HG02970 (cell line): ENCODE results near the gene KRT2.

Experiments used
- ATAC-seq: cut with Tn5 transposase; IDR thresholded peaks from one replicate; pipeline ENCODE4 v1.9.1; 2021; ENCODE audit warnings: mild to moderate bottlenecking, moderate library complexity, moderate number of reproducible peaks; ENCODE audit not compliant: unreplicated experiment, low FRiP score

The KRT2 gene

DNA sequence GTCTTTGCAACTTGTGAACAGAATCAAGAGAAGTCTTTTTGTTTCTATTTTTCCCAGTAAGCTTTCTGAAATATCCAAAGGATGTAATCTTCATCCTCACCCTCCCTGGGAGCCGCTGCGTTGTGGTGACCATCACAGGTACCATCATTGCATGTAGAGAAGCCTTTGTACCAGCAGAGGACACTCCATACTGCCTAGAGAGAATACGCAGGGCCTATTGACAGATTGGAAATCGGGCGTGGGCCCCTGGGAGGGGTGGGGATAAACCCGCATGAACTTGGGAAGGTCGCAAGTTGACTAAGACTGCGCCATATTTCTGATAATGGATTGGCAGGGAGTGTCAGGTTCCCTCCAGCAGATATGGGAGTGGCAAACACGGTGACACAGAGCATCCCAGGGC lies 15.5 kb upstream of the KRT2 start:
- no peak for ATAC-seq

DNA sequence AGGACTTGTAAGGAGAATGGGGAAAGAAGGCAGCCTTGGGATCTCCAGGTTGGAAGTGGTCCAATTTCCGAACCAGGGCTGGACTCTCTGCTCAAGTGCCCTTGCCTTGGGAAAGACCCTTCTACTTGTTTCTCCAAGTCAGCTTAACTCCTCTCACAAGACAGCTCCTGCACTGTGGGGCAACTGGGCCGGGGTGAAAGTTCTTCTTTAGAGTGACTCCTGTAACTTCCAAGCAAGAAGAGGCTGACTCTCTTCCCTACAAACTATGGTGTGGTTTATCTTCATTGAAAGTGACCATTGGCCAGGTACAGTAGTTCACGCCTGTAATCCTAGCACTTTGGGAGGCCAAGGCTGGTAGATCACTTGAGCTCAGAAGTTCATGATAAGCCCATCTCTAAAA lies 14.5 kb upstream of the KRT2 start:
- ATAC-seq = no peak

DNA sequence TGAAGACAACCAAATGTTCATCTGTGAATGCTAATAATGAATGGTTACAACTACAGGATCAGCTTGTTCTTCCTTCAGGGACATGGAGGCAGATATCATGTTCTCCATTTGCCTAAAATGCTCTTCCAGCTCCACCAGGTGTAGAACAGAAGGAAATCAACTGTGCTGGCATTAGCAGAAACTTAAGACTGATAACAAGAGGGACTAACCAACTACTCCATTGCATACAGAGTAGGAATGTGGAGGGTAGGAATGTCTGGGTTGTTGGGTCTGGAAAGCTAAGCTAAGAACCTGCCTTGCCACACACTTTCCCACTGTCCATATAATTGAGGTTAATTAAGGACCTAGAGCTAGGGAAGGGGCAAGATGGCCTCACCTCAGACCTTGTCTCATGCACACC lies 11.4 kb upstream of the KRT2 start:
- no peak for ATAC-seq

DNA sequence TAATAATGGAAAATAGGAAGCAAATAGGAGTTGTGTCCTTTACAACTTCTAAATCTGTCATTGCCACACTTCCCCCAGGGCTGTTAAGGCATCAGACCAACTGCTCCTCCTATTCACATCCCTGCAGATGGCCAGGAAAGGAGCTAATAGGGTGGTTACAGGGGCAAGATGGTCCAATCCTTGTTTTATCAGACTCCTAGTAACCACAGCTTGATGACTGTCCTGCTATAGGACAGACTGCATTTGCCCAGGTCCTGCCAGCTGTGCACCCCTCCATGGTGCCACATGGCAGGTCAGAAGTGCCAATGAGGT lies 10.9 kb upstream of the KRT2 start:
- no peak for ATAC-seq

DNA sequence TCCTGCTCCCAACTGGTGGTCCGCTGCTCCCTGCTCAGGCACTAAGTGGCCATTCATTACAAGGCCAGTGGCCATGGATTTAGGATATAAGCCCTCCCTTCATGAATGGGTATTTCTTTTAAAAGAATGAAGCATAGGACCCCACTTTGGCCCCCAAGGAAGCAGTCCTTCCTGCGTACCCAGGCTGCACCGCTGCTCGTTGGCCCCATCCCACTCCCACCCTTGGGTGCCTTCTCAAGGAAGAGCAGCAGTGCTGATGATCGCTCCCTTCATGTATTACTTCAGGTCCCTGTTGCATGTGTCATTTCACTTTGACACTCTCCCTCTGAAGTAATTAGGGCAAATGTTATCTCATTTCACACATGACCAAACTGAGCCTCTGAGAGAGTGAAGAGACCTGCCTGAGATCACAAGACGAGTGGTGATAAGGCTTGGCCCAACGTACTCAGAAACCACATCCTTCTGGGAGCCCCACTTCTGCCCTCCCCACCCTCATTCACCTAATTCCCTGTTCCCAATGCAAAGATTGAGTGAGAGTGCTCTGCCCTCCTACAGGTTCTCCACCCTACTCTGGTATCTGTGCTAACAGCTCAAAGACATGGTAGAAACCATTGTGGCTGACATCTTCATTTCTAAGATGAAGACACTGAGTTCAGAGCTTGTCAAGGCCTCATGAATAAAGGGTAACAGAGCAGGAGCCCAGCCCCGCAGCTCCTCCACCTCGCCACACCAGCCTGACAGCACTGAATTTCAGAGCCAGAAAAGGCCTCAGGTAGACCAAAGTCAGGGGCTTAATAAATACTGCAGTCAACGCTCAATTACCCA lies 10.3 kb upstream of the KRT2 start:
- ATAC-seq = no peak

DNA sequence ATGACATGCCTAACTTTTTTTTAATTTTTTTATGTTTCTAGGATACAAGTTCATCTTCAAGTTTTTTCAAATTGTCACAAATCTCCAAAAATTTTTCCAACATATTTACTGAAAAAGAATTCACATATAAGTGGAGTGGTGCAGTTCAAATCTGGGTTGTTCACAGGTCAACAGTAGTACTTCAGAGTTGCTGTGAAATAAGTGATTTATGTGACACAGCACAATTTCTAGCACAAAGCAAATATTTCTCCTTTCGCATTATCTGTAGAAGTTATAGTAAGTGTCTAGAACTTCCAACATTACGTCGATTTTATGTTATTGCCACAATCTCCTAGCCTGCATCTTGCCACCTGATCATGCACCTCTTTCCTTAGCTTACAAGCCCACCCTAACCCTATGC lies 9.7 kb upstream of the KRT2 start:
- no peak for ATAC-seq

DNA sequence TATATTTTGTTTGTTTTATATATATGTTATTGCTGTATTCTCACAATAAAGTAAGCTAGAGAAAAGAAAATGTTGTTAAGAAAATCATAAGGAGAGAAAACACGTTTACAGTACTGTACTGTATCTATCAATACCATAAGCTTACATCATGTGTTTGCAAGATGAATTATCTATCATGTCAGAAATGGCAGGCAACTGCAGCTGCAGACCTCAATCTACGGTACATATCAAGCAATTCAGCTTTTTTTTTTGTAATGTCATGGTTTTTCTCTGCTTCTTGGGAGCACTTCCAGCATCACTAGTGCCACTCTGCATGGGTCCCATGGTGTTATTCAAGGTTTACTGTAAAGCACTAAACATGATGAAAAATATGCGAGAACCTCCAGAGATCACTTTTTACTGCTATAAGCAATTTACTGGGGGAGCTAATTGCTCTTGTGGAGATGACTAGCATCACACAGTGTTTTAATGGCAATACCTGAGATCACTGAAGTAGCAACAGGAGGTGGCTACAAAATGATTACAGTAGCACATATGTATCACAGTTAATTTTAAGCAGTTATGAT lies 9.0 kb upstream of the KRT2 start:
- no peak for ATAC-seq

DNA sequence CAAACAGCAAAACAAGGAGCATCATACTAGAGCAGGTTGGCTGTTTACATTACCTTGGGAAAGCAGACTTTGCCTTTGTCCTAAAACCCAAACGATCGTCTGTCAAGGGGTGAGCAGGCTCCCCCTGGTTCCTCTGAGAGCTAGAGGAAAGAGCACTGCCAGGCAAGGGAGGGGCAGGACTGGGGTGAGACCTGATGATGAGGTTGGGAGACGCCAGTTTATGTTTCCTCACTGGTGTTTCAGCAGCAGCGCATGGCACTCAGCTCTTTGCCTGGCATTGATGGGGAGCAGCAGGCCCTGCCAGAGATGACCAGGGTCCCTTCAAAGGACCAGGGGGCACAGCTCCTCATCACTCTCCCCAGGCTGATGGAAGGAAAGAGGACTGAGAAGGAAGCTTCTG lies 7.9 kb upstream of the KRT2 start:
- no peak for ATAC-seq

DNA sequence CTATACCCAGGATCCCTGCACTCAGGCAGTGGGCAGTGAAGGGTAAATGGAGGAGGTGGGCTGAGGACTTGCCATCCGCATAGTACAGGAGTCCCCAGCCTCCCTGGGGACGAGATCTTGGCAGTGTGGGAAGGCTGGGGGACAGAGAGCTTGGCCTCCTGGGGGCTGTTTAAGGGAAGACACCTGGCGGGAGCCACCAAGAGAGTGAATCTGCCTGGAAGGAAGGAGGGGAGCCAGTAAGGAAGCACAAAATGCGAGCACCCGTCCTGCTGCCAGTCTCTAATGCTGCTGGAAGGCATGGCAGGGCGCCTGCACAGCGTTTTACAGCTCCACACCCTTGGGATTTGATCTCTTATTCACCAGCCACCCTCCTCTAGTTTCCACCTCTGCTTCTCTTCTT lies 7.4 kb upstream of the KRT2 start:
- no peak for ATAC-seq

DNA sequence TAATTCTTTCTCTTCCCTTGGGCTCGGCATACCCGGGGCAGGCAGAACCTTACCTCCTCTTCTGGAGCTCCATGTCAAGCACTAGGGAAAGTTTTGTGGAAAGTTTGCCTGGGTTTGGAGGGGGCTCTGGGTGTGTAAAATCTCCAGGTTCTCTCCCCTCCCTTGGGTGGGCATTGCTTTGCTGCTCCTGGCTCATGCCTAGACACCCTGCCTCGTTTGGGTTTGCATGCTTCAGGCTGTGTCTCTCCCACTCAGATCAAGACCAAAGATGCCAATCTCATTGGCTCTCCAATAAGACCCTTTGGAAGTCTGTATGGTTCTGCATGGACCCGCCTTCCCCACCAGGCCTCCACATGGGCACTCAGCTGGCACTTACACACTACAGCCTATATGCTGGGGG lies 6.2 kb upstream of the KRT2 start:
- ATAC-seq = no peak

DNA sequence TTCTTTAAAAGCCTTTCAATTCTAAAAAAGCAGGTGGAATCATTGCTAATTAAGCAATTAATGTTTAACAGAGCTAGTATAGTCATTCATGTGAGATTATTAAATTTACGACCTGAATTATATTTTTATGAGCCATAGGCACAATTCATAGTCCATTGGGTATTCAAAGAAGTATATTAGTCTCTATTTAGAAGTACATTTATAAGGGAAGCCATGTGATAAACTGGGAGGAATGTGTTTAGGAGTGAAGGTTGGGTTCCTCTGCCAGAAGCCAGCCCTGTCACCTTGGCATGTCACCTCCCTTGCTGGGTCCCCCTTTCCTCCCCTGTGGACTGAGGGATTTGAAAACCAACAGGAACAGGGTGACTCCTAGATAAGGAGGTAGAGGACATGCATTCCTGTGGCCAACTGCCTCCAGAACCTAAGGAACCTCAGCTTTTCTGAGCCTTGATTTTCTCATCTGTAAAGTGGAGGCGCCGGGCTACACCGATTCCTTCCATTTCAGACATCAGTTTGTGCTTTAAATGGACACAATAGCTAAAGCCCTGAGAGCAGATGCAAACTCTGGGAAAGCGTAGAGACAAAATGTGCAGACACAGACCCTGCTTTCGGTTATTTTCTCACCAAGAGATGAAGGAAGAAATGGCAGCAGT lies 5.4 kb upstream of the KRT2 start:
- ATAC-seq = no peak

DNA sequence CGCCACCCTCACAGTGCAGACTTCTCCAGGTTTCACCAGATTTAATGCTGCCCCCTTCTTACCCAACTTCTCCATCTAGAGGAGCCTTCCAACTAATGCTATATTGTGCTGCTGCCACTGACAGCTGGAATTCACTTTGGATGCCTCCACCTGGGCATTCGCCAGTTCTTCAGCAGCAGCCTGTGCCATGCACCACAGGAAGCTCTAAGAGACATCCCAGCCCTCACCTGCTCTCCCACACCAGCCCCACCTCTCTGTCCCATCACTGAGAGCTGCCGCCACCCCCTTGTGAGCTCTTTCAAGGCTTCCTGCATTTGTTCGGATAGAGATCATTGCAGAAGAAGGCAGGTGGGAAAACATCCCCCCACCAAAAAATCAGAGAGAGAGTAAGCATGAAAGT lies 4.6 kb upstream of the KRT2 start:
- no peak for ATAC-seq

DNA sequence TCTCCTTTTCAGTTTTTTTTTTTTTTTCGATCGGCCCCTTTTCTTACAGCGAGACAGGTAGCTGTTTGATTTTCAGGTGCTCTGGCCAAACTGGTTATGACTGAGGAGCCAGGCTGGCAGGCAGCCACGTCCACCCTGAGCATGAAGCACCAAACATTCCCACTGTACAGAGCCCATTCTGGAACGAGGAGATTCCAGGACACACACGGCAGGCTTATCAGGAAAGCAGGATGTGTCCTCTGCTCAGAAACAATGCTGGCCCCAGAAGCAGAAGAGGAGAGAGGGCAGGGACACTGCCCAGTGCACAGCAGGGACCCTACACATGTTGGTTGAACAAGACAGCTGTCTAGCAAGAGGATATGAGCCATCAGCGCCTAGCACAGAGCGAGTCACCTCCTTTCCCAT lies 3.7 kb upstream of the KRT2 start:
- ATAC-seq = no peak

DNA sequence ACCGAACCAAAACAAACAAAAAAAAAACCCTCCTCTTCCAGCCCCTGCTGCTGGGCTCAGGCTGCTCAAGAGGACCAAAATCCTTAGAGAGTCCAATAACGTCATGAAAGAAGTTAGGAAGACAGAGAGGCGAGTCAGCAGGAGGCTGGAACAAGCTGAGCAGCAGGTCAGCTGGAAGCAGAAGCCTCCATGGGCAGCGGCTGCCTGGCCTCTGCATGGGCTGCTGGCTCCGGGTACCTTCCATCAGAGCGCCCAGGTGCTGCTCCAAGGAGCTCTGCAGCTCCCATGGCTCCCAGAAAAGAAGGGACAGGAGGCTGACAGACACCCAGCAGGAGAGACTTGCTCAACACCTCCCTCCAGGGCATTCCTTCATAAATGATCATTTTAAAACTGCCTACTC lies 3.2 kb upstream of the KRT2 start:
- ATAC-seq = no peak

DNA sequence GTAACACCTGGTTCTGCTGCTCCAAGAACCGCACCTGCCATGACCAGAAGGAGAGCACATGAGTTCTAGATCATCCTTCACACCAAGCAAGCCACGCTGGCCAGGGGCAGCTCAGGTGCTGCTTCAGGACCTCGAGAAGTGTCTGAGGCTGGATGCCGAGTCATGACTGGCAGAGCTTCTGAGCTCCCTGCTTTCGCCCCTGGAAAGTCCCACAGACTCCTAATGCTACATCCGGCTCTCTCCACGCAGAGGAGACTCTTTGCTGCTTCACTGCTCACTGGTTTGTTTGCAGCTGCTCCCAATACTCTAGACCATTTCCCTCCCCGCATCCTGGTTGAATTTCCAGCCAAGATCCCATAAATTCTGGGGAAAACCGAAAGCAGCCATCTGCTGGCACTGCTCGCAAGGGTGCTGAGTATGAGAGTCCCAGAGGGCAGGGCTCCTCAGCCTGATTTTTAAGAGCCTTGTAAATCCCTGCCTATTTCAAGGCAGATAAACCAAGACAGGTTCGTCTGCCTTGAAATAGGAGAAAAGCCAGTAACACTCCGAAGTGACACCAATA lies 1.4 kb downstream of the KRT2 start:
- ATAC-seq = no peak

DNA sequence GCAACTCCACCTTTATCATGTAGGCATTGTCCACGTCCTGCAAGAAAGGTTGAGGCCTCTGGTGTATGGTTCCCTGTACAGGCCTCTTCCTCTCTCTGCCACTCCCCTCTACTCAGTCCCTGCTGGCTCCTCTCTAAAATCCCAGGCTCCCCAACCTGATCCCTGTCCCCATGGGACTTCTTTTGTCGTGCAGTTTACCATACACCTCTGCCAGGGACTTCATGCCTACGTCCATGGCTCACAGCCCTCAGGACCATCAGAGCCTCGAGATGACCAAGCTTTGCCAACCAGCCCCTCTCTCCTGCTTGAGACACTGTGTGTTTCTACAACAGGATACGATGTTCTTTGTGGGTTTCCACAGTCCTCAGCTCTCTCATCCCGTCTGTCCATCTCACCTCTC lies 2.9 kb downstream of the KRT2 start:
- ATAC-seq = no peak

DNA sequence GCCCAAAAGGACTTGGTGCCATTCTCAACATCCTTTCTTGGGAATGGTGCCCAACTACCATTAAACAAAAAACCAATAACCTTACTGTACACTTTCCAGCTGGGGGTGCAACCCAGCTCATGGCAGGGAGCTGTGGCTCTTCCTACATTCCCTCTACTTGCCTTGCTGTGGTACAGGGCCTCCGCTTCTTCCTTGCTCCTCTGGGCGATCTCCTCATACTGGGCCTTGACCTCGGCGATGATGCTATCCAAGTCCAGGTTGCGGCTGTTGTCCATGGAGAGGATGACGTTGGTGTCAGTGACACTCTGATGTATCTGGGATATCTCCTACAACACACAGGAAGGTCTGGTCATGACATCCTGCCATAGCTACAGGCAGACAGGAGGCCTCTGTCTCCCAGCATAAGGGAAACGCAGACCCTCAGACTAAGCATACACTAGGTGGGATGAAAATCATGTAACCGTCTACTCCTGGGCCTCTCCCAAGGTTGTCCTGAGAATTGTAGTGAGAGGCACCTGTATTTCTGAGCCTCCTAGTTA lies 3.9 kb downstream of the KRT2 start:
- ATAC-seq = no peak

DNA sequence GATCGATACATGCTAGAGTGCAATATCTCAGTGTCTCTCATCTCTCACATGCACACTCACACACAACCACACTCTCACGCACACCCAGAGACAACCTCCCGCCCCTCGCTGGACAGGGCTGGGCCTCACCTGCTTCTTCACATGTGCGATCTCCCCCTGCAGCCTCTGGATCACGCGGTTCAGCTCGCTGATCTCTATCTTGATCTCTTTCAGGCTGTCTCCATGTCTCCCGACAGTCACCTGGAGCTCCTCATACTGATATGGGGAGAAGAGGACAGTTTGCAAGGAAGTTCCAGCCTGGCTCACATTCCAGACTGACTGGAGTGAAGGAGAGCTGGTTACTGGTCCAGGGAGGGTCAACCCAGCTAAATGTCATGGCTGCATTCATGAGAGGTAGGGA lies 4.4 kb downstream of the KRT2 start:
- no peak for ATAC-seq

DNA sequence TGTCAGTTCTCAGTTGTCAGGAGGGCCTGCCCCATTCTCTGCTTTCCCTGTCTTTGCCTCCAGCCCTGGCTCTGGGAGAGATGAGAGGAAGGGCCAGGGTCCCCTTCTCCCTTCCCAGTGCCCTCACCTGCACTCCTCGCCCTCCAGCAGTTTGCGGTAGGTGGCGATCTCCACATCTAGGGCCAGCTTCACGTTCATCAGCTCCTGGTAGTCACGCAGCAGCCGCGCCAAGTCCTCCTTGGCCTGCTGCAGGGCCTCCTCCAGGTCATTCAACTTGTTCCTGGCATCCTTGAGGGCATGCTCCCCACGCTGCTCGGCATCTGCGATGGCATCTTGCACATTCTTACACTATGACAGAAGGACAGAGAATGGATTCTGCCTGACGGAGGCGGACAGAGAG lies 5.4 kb downstream of the KRT2 start:
- no peak for ATAC-seq

DNA sequence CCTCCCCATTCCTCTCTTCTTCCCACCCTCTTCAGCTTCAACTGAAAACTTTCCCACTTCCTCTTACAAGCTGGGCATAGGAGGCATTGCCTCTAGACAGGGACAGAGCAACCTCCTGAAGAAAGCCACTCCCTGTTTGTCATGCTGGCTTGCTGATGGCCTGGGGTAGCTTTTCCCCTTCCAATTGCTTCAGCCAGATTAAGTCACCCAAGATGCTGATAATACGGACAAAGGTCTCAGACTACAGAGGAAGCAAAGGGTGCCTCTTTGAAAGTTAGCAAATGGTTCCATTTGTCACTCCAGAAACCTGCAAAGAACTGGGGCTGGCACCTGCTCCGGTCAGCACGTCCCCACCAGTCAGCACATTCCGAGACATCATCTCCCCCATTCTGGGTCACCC lies 6.0 kb downstream of the KRT2 start:
- no peak for ATAC-seq

DNA sequence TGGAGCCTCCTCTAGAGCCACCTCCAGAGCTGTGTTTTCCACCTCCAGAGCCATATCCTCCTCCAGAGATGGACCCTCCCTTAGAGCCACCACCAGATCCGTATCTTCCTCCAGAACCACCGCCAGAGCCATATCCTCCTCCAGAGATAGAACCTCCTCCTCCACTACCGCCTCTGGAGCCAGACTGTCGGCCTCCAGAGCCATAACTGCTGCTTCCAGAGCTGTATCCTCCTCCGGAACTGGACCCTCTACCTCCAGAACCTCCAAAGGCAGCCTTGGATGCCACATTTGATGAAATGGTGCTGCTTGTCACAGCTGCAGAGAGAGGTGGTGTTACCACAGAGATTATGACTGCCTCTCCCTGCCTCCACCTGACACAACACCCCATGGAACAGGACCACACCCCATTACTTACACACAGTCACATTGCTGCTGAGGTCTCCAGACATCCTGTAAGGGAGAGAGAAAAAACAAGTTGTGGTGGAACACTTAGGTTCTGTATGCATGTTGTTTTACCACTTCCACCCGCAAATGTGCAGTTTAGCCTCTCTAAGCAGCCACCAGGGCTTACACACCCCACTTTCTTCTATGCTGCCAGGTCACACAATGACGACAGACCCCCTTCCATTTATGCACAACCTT lies 6.8 kb downstream of the KRT2 start:
- no peak for ATAC-seq
